ENCODE measurements around the gene GPRC5C. TPM values are rescaled to one million over a fixed set of nuclear protein-coding genes. Genes with fewer than 3 reads are reported as not detected.

Gene GPRC5C
- total and polyA plus RNA-seq, 2 of the 13 experiments (the other 11 are each of a cell fraction or from before 2014, with no cell fraction given): 85.6 to 300 TPM

- no peak for TF ChIP-seq RERE (CRISPR knock-in tag; IDR thresholded peaks at IDR 0.05; ENCODE audit: low read depth)
- TF ChIP-seq KLF6 (CRISPR knock-in tag; IDR thresholded peaks at IDR 0.05): no peak
- TF ChIP-seq, protein P1, sequence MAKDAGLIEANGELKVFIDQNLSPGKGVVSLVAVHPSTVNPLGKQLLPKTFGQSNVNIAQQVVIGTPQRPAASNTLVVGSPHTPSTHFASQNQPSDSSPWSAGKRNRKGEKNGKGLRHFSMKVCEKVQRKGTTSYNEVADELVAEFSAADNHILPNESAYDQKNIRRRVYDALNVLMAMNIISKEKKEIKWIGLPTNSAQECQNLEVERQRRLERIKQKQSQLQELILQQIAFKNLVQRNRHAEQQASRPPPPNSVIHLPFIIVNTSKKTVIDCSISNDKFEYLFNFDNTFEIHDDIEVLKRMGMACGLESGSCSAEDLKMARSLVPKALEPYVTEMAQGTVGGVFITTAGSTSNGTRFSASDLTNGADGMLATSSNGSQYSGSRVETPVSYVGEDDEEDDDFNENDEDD (CRISPR knock-in tag; IDR thresholded peaks at IDR 0.05; ENCODE audit: borderline replicate concordance): no peak
- TF ChIP-seq MAZ (IDR thresholded peaks at IDR 0.05; ENCODE audit: borderline replicate concordance, low read depth, low read length): no peak
- TF ChIP-seq MAZ (CRISPR knock-in tag; IDR thresholded peaks at IDR 0.05; ENCODE audit: low read depth): peak; percentile 40; the same call in 1 of the 2 replicates
- no peak for TF ChIP-seq ZNF770 (CRISPR knock-in tag; IDR thresholded peaks at IDR 0.05)
- no peak for TF ChIP-seq ZBTB33 (CRISPR knock-in tag; IDR thresholded peaks at IDR 0.05)
- TF ChIP-seq FUBP1 (CRISPR knock-in tag; IDR thresholded peaks at IDR 0.05; ENCODE audit: borderline replicate concordance): no peak
- TF ChIP-seq ZC3H4 (CRISPR knock-in tag; IDR thresholded peaks at IDR 0.05; ENCODE audit: borderline replicate concordance): no peak
- no peak; a peak in 1 of 4 replicates for TF ChIP-seq KLF16 (CRISPR knock-in tag; IDR thresholded peaks at IDR 0.05)
- no peak; the same call in 1 of the 2 replicates for TF ChIP-seq SP5 (CRISPR knock-in tag; IDR thresholded peaks at IDR 0.05; ENCODE audit: borderline replicate concordance, low read depth)
Observed at GRCh38 chr17:74417178-74418045, 14.5 kb upstream of the GPRC5C start (continued).

Data from HepG2 (cell line).